HEK293 (cell line): ENCODE measurements around the gene DOK6.

Source experiments
- HOXD13 ChIP-seq: sonication (generic); formaldehyde crosslinking; IDR thresholded peaks from 2 replicates; pipeline ENCODE4 v1.8.0; 2022; ENCODE audit warnings: missing genetic modification reagents, borderline replicate concordance
- ZBTB17 ChIP-seq: fragments of 450-650 bp; formaldehyde crosslinking; IDR thresholded peaks from 2 replicates; pipeline ENCODE4 v1.5.1; 2016; ENCODE audit warnings: missing biosample characterization, missing genetic modification characterization
- ZBTB7A ChIP-seq: fragments of 450-650 bp; formaldehyde crosslinking; IDR thresholded peaks from 2 replicates; pipeline ENCODE4 v1.5.1; 2016; ENCODE audit warnings: low read depth, missing biosample characterization, missing genetic modification characterization
- ZNF140 ChIP-seq: fragments of 450-650 bp; formaldehyde crosslinking; IDR thresholded peaks from 2 replicates; pipeline ENCODE4 v1.5.1; 2016; ENCODE audit warnings: missing biosample characterization, missing genetic modification characterization
- ZNF792 ChIP-seq: fragments of 450-650 bp; formaldehyde crosslinking; IDR thresholded peaks from 2 replicates; pipeline ENCODE4 v1.5.1; 2016; ENCODE audit warnings: missing biosample characterization, missing genetic modification characterization
- TF ChIP-seq, protein P1 (sequence below): fragments of 450-650 bp; formaldehyde crosslinking; IDR thresholded peaks from 2 replicates; pipeline ENCODE4 v1.5.1; 2016; ENCODE audit warnings: missing biosample characterization, missing genetic modification characterization
- TF ChIP-seq, protein P2 (sequence below): fragments of 450-650 bp; IDR thresholded peaks from 2 replicates; pipeline ENCODE4 v1.5.1; 2018; ENCODE audit warnings: missing biosample characterization, missing genetic modification characterization

DNA sequence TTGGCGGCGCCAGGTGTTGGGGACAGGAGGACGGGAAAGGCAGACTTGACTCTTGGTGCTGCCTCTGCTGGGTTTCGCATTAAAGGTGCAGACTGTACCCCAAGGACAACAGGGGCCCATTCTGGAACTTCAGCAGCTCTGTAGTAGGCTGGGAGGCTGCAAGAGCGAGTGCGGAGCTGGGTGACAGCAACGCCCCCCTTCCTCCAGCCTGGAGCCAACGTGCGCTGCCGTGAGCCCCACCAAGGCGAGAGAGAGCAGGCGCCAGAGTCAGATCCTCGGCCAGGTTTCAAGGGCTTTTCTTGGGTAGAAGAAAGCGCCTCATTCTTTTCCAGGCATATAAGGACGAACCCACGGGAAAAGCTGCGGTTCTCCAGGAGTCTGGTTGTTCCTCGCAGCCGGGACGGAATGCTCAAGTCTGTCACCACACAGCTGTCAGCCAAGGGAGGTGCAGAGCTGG lies 1.9 kb downstream of the DOK6 start:
- TF ChIP-seq ZNF792 (tag by site-specific recombination) = no peak
- TF ChIP-seq, protein P1, sequence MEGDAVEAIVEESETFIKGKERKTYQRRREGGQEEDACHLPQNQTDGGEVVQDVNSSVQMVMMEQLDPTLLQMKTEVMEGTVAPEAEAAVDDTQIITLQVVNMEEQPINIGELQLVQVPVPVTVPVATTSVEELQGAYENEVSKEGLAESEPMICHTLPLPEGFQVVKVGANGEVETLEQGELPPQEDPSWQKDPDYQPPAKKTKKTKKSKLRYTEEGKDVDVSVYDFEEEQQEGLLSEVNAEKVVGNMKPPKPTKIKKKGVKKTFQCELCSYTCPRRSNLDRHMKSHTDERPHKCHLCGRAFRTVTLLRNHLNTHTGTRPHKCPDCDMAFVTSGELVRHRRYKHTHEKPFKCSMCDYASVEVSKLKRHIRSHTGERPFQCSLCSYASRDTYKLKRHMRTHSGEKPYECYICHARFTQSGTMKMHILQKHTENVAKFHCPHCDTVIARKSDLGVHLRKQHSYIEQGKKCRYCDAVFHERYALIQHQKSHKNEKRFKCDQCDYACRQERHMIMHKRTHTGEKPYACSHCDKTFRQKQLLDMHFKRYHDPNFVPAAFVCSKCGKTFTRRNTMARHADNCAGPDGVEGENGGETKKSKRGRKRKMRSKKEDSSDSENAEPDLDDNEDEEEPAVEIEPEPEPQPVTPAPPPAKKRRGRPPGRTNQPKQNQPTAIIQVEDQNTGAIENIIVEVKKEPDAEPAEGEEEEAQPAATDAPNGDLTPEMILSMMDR (tag by site-specific recombination) = no peak
- TF ChIP-seq ZBTB7A = no peak
- TF ChIP-seq ZBTB17 (tag by site-specific recombination) = no peak
- no peak for TF ChIP-seq HOXD13
- TF ChIP-seq, protein P2, sequence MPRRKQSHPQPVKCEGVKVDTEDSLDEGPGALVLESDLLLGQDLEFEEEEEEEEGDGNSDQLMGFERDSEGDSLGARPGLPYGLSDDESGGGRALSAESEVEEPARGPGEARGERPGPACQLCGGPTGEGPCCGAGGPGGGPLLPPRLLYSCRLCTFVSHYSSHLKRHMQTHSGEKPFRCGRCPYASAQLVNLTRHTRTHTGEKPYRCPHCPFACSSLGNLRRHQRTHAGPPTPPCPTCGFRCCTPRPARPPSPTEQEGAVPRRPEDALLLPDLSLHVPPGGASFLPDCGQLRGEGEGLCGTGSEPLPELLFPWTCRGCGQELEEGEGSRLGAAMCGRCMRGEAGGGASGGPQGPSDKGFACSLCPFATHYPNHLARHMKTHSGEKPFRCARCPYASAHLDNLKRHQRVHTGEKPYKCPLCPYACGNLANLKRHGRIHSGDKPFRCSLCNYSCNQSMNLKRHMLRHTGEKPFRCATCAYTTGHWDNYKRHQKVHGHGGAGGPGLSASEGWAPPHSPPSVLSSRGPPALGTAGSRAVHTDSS (tag by site-specific recombination) = no peak
- TF ChIP-seq ZNF140 (tag by site-specific recombination) = no peak
